Stimulated activated CD8-positive, alpha-beta memory T cell treated with anti-CD3 and anti-CD28 coated beads, Interleukin-2, amount 100 ng/mL, for 48 hours (primary cell): Measurements from ENCODE around the gene LZTFL1.

Source experiments
- DNase-seq, 2 donors: peaks; one replicate each; pipeline ENCODE4 v3.0.0-alpha.2; 2020; ENCODE audit warnings: low read depth in 2 of 2

LZTFL1 gene

DNA sequence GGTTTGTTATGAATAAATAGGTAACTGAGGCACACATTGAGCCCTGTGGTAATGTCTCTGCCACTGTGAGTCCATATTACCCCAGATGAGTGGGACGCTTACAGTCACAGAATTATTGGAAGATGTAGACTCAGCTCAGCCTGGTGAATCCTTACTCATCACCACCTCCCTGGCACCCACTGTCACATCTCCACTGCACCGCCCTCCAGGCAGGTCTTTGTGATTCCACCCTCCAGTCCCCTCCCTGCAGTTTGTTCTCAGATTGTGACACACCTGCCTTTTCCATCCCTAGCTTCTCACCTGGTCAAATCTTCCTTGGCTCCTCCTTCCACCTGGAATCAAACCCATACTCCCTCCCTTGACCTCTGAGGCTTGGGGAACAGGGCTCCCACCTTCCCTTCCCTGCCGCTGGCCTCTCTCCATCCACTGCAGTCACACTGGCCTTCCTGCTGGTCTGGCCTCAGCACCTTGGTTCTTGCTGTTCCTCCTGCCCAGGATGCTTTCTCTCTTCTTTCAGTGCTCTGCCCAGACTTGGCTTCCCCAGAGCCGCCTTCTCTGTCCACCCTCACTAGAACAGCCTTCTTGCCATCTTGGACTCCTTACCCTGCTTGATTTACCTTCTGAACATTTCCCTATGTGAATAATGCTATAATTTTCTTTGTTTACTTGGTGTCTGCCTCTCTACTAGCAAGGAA, 55.0 kb downstream of the LZTFL1 start:
- no peak for DNase-seq

- no peak for DNase-seq
Observed at GRCh38 chr3:45785605-45786150, 56.2 kb downstream of the LZTFL1 start.

- no peak for DNase-seq
Observed at GRCh38 chr3:45783667-45784066, 58.3 kb downstream of the LZTFL1 start.

GRCh38 chr3:45782381-45782780, 59.5 kb downstream of the LZTFL1 start:
- DNase-seq, result no peak

GRCh38 chr3:45781841-45782240, 60.1 kb downstream of the LZTFL1 start:
- no peak for DNase-seq

DNA sequence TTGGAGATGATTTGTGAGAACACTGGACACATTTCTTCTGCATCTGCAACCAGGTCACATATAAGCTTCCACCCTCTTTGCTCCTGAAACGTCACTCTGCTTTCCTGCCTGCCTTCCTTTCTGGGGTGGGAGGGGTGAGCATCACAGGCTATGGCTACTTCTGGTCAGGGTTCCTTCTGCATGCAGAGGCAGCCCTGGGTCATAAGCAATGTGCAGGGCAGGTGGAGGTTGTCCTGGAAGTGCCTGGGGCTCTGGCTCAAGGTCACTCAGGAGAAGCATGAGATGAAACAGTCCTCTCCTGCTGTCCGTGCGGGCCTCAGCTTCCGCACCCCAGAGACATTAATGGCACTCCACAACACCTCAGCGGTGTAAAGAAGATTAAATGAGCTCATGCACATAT, 60.6 kb downstream of the LZTFL1 start:
- DNase-seq, result no peak

- DNase-seq, result no peak
Observed at GRCh38 chr3:45779746-45780735, 61.9 kb downstream of the LZTFL1 start.

DNA sequence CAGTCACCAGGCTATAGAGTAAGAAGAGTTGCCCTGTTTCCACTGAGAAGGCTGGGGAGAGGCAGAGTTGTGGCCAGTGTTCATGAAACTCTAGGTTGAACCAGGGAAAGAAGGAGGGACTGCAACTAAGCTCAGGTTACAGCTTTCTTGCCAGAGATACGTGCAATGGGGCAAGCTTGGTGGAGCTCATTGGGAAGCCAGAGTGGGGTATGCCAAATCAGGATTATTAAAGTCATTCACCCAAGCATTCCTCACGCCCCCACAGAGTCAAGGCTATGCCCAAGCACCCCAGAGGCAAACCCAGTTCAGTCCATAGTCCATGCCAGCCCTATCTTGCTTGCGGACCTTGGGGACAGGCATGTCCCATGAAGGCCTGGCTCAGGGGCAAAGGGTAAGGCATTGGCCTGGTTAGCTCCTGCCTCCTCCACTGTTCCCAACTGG, 63.1 kb downstream of the LZTFL1 start:
- DNase-seq, result no peak

DNA sequence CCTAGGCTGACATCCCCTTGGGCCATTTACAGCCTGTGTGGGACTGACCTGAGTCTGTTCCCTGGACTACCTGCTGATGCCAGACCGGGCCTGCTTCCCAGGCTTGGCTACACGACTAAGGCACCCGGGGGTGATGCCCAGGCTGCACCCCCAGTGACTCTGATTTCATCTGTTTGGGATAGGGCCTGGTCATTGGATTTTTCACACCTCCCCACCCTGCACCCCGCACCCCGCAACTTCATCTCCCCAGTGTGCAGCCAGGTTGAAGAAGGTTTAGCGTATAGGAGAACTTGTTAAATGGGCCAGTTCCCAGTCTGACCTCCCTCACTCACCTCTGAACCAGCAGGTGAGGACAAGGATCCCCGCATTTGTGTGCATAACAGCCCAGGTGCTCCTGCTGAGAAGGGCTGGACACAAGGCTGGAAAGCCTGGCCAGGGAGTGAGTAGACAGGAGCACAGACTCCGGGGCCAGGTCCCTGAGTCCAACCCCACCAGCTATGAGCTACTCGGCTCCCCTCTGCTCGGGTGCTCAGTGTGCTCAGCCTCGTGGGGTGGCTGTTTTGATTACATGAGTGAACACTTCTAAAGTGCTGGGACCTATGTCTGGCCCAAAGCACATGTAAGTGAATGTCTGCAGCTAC, 64.1 kb downstream of the LZTFL1 start:
- DNase-seq, result no peak

DNA sequence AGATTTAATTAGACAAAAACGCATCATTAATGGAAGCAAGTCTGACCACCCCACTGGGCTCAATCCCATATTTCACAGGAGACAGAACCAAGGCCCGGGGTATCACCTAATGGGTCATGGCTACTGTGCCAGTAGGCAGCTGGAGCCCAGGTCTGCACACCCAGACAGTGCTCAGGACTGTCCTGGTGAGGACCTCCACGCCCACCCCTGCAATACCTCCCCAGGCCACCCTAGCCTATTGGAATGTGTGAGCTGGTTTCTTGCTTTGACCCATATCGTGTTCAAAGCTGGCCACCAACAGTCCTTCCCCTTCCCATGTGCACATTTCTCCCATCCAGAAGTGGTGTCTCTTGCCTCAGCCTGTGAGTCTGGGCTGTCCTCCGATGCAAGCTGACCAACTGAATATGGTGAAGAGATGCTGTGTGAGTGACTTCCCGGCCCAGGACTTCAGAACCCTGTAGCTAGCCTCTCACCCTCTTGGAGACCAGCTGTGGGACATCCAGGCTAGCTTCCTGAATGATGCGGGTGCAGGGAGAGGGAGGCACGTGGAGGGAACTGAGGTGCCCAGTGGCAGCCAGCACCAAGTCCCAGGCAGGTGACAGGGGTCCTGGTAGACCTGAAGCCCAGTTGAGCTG, 64.7 kb downstream of the LZTFL1 start:
- no peak for DNase-seq

GRCh38 chr3:45776611-45777010, 65.3 kb downstream of the LZTFL1 start:
- no peak for DNase-seq

- DNase-seq, result no peak
Observed at GRCh38 chr3:45776301-45776595, 65.7 kb downstream of the LZTFL1 start.

GRCh38 chr3:45775571-45776300, 66.2 kb downstream of the LZTFL1 start:
- no peak for DNase-seq

- DNase-seq, result no peak
Observed at GRCh38 chr3:45774581-45775521, 67.1 kb downstream of the LZTFL1 start.

GRCh38 chr3:45773714-45774449, 68.0 kb downstream of the LZTFL1 start:
- DNase-seq, result no peak
